ENCODE data around the gene RNF13.

DNA sequence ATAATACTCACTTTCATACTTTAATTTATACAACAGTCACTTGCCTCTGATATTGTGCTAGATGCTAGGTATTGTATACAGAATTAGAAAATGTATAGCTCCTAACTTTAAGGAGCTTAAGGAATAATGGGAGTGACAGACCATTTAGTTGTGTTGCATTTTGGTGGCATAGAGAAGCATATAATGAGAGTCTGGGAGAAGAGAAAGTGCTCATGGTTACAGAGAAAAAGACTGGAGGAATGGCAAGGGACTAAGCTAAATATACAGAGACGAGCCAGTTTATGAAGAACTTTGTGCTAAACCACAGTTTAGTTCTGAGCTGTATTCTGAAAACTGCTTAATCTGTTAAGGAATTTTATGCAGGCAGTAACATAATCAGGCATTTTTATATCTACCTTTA lies 6.4 kb downstream of the RNF13 start:
- TF ChIP-seq, protein P1, sequence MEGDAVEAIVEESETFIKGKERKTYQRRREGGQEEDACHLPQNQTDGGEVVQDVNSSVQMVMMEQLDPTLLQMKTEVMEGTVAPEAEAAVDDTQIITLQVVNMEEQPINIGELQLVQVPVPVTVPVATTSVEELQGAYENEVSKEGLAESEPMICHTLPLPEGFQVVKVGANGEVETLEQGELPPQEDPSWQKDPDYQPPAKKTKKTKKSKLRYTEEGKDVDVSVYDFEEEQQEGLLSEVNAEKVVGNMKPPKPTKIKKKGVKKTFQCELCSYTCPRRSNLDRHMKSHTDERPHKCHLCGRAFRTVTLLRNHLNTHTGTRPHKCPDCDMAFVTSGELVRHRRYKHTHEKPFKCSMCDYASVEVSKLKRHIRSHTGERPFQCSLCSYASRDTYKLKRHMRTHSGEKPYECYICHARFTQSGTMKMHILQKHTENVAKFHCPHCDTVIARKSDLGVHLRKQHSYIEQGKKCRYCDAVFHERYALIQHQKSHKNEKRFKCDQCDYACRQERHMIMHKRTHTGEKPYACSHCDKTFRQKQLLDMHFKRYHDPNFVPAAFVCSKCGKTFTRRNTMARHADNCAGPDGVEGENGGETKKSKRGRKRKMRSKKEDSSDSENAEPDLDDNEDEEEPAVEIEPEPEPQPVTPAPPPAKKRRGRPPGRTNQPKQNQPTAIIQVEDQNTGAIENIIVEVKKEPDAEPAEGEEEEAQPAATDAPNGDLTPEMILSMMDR (IDR thresholded peaks at IDR 0.05; ENCODE audit: insufficient read depth, low read depth, low read length): no peak
- no peak for TF ChIP-seq EZH2 (IDR thresholded peaks at IDR 0.05; ENCODE audit: insufficient read depth, low read length)
